NB4 (cell line): ENCODE data around the gene STARD7.
"Not testable (repeated sequence)": the region's sequence is repeated elsewhere in the genome, so short reads cannot be mapped to it uniquely, and the experiment has no call there.

Experiments used
- CTCF ChIP-seq: IDR thresholded peaks from one replicate; pipeline ENCODE4 v1.5.1; 2012; ENCODE audit warnings: low read depth, low read length
- MAX ChIP-seq: IDR thresholded peaks from 2 replicates; pipeline ENCODE4 v1.6.1; 2011; ENCODE audit warnings: low read depth, low read length
- MYC ChIP-seq: IDR thresholded peaks from 2 replicates; pipeline ENCODE4 v1.6.1; 2011; ENCODE audit warnings: low read depth, low read length
- POLR2A ChIP-seq: IDR thresholded peaks from 2 replicates; pipeline ENCODE4 v1.6.1; 2011; ENCODE audit warnings: mild to moderate bottlenecking; ENCODE audit not compliant: insufficient read length; ENCODE audit errors: extremely low read depth

GRCh38 chr2:96221106-96221505, 12.5 kb upstream of the STARD7 start:
- not testable (repeated sequence) for TF ChIP-seq CTCF, MYC, POLR2A, MAX
